GM23338 (cell line): ENCODE results near the gene SND1. TPM values are rescaled to one million over a fixed set of nuclear protein-coding genes. Genes with fewer than 3 reads are reported as not detected.

Experiments
- ATAC-seq: fragments of 200-7000 bp; cut with Tn5 transposase; 3 replicates; pipeline ENCODE4 v1.9.1; 2020
- DNase-seq: peaks from one replicate; pipeline ENCODE4 v3.0.0-alpha.2; 2015; ENCODE audit warnings: low spot score
- H2AFZ ChIP-seq: fragments of 200-600 bp; sonication (generic); 2 replicates; pipeline ENCODE4 v1.8.0; 2016; ENCODE audit warnings: antibody characterized with exemption, mild to moderate bottlenecking, moderate library complexity
- H3F3A ChIP-seq: fragments of 200-600 bp; sonication (generic); replicated peaks from 2 replicates; pipeline ENCODE4 v1.8.0; 2017; ENCODE audit warnings: antibody characterized with exemption, mixed run types, low read depth
- H3K27ac ChIP-seq: fragments of 200-600 bp; sonication (generic); 2 replicates; pipeline ENCODE4 v1.6.1; 2016; ENCODE audit warnings: low read depth
- H3K27me3 ChIP-seq: fragments of 200-600 bp; sonication (generic); 2 replicates; pipeline ENCODE4 v1.8.0; 2016; ENCODE audit warnings: mild to moderate bottlenecking, mixed run types, moderate library complexity; ENCODE audit not compliant: insufficient read depth
- H3K36me3 ChIP-seq: fragments of 200-600 bp; sonication (generic); 2 replicates; pipeline ENCODE4 v1.8.0; 2016; ENCODE audit warnings: mild to moderate bottlenecking; ENCODE audit not compliant: insufficient read depth
- H3K4me1 ChIP-seq: fragments of 200-600 bp; sonication (generic); 2 replicates; pipeline ENCODE4 v1.8.0; 2016; ENCODE audit warnings: mild to moderate bottlenecking, moderate library complexity; ENCODE audit not compliant: insufficient read depth
- H3K4me2 ChIP-seq: fragments of 200-600 bp; sonication (generic); 2 replicates; pipeline ENCODE4 v1.7.1; 2017; ENCODE audit warnings: mixed run types
- H3K4me3 ChIP-seq: fragments of 200-600 bp; sonication (generic); 2 replicates; pipeline ENCODE4 v1.6.1; 2016; ENCODE audit warnings: mixed run types
- H3K79me2 ChIP-seq: fragments of 200-600 bp; sonication (generic); replicated peaks from 2 replicates; pipeline ENCODE4 v1.8.0; 2017; ENCODE audit warnings: mild to moderate bottlenecking; ENCODE audit not compliant: insufficient read depth
- H3K9me2 ChIP-seq: fragments of 200-600 bp; sonication (generic); 2 replicates; pipeline ENCODE4 v1.8.0; 2017; ENCODE audit not compliant: insufficient read depth
- H4K20me1 ChIP-seq: fragments of 200-600 bp; sonication (generic); replicated peaks from 2 replicates; pipeline ENCODE4 v1.8.0; 2017; ENCODE audit warnings: mild to moderate bottlenecking; ENCODE audit not compliant: insufficient read depth
- H3K27ac Mint-ChIP-seq: 2 replicates; pipeline ENCODE4 v1.8.0; 2020; ENCODE audit warnings: inconsistent platforms, mild to moderate bottlenecking, moderate library complexity, mixed read lengths
- H3K27me3 Mint-ChIP-seq: 3 replicates; pipeline ENCODE4 v1.8.0; 2022; ENCODE audit warnings: low read depth, mild to moderate bottlenecking, moderate library complexity, mixed read lengths, inconsistent platforms; ENCODE audit not compliant: insufficient read depth, poor library complexity
- H3K36me3 Mint-ChIP-seq: 3 replicates; pipeline ENCODE4 v1.8.0; 2021; ENCODE audit warnings: low read depth, mild to moderate bottlenecking, inconsistent platforms, moderate library complexity, mixed read lengths
- H3K4me1 Mint-ChIP-seq: 3 replicates; pipeline ENCODE4 v1.8.0; 2020; ENCODE audit warnings: mild to moderate bottlenecking, inconsistent platforms, mixed read lengths
- H3K4me3 Mint-ChIP-seq: 3 replicates; pipeline ENCODE4 v1.8.0; 2021; ENCODE audit warnings: moderate library complexity, mild to moderate bottlenecking, inconsistent platforms, mixed read lengths
- H3K9me3 Mint-ChIP-seq: 3 replicates; pipeline ENCODE4 v1.8.0; 2020; ENCODE audit warnings: moderate library complexity, mild to moderate bottlenecking, inconsistent platforms, mixed read lengths
- CREB1 ChIP-seq: fragments of 250-450 bp; sonication (Bioruptor Pico); IDR thresholded peaks from 2 replicates; pipeline ENCODE4 v1.5.0; 2020; ENCODE audit warnings: low read depth, mild to moderate bottlenecking, moderate library complexity
- EZH2phosphoT487 ChIP-seq: fragments of 200-600 bp; sonication (generic); IDR thresholded peaks from one replicate; pipeline ENCODE4 v1.8.1; 2018; ENCODE audit warnings: antibody characterized with exemption; ENCODE audit not compliant: unreplicated experiment
- JUNB ChIP-seq: IDR thresholded peaks from one replicate; pipeline ENCODE4 v1.6.1; 2016; ENCODE audit warnings: antibody characterized with exemption; ENCODE audit not compliant: unreplicated experiment
- POLR2AphosphoS5 ChIP-seq: IDR thresholded peaks from 2 replicates; pipeline ENCODE4 v1.6.1; 2016; ENCODE audit warnings: antibody characterized with exemption, low read depth
- STAT1 ChIP-seq: IDR thresholded peaks from one replicate; pipeline ENCODE4 v1.6.1; 2016; ENCODE audit warnings: antibody characterized with exemption; ENCODE audit not compliant: unreplicated experiment
- ZNF462 ChIP-seq: fragments of 250-450 bp; sonication (Bioruptor Pico); IDR thresholded peaks from 2 replicates; pipeline ENCODE4 v1.5.0; 2020; ENCODE audit warnings: mild to moderate bottlenecking, moderate library complexity
- polyA plus RNA-seq: library from polyadenylated mRNA; unstranded; fragments of >200 nt; fragmentation: Nextera tagmentation; extraction: Ambion mirVana; gene quantifications from 2 replicates; pipeline ENCODE4 v1.2.1, GENCODE V29; 2016
- total RNA-seq: library from RNA; depleted of rRNA; stranded (reverse); fragments of >200 nt; shearing (Covaris generic); gene quantifications from 2 replicates; pipeline ENCODE4 v1.2.3, GENCODE V29; 2014
- TF ChIP-seq, protein P1 (sequence below): IDR thresholded peaks from 2 replicates; pipeline ENCODE4 v1.6.1; 2016; ENCODE audit warnings: antibody characterized with exemption

SND1 gene
- total and polyA plus RNA-seq, 2 experiments from 2014 or later: 107 to 254 TPM

- H4K20me1 ChIP-seq: peaks cover 11% of the 10 kb centered on the region; the same call in 1 of the 2 replicates
These were observed 27.0 kb downstream of the SND1 start for GRCh38 chr7:127678947-127679346.

More at GRCh38 chr7:127678947-127679346, 27.0 kb downstream of the SND1 start:
- Histone ChIP-seq H3K9me2 (no peaks in the 10 kb centered on the region), H3K36me3 (no peaks in the 10 kb centered on the region; the same call in 1 of the 2 replicates), H3K79me2 (peaks cover 97% of the 10 kb centered on the region), H3K4me2 (peak overlapping the region; percentile 16; the same call in 1 of the 2 replicates), H3F3A (peaks cover 8% of the 10 kb centered on the region), H3K27me3 (no peaks in the 10 kb centered on the region), H3K27ac (peak overlapping the region; percentile 79; the same call in 1 of the 2 replicates), H3K4me3 (no peak overlapping the region), H3K4me1 (peaks cover 76% of the 10 kb centered on the region), H2AFZ (no peak overlapping the region)
- Mint-ChIP-seq H3K27ac (peak overlapping the region; percentile 93), H3K27me3 (peaks cover 7% of the 10 kb centered on the region), H3K36me3 (peaks cover 27% of the 10 kb centered on the region; the same call in 2 of the 3 replicates), H3K9me3 (peaks cover 2% of the 10 kb centered on the region; the same call in 1 of the 3 replicates), H3K4me3 (no peak overlapping the region; the same call in 2 of the 3 replicates), H3K4me1 (peaks cover 82% of the 10 kb centered on the region)
- ATAC-seq (no peak; the same call in 2 of the 3 replicates), DNase-seq (no peak)
- no peak for TF ChIP-seq ZNF462
- TF ChIP-seq POLR2AphosphoS5: no peak
- no peak for TF ChIP-seq EZH2phosphoT487
- TF ChIP-seq, protein P1, sequence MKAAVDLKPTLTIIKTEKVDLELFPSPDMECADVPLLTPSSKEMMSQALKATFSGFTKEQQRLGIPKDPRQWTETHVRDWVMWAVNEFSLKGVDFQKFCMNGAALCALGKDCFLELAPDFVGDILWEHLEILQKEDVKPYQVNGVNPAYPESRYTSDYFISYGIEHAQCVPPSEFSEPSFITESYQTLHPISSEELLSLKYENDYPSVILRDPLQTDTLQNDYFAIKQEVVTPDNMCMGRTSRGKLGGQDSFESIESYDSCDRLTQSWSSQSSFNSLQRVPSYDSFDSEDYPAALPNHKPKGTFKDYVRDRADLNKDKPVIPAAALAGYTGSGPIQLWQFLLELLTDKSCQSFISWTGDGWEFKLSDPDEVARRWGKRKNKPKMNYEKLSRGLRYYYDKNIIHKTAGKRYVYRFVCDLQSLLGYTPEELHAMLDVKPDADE: no peak
- TF ChIP-seq JUNB: no peak
- TF ChIP-seq STAT1: no peak
- no peak for TF ChIP-seq CREB1
